ENCODE results near the gene FGF7. TPM values are rescaled to one million over a fixed set of nuclear protein-coding genes. Genes with fewer than 3 reads are reported as not detected.

Gene FGF7
- total and polyA plus RNA-seq, 2 donors (not counting 1 experiment from before 2014, with no cell fraction given) = 0.10 TPM; not detected in 1

- no peak overlapping the region for H2AFZ ChIP-seq (ENCODE audit: insufficient read depth, low read depth, low read length, poor library complexity, severe bottlenecking)
- no peaks in the 10 kb centered on the region for H3K9me3 ChIP-seq (ENCODE audit: control extremely low read depth in 1 of 3, control insufficient read depth in 2 of 3, insufficient read depth in 1 of 3, low read length in 2 of 3)
- H4K20me1 ChIP-seq (ENCODE audit: control insufficient read depth, insufficient read depth, low read length, poor library complexity, severe bottlenecking) = no peaks in the 10 kb centered on the region
- peaks cover 16% of the 10 kb centered on the region for H3K4me1 Mint-ChIP-seq
- POLR2A ChIA-PET = no interaction called here
- ATAC-seq (ENCODE audit: low read depth) (no peak), DNase-seq (no peak)
- peaks cover 0 to under 1% (median 0%) of the 10 kb centered on the region in 4 experiments for H3K27me3 ChIP-seq (replicated peaks in 1 of 4; ENCODE audit: control extremely low read depth in 1 of 4, control insufficient read depth in 3 of 4, insufficient read depth in 4 of 4, low read length in 3 of 4)
- H3K27ac Mint-ChIP-seq = no peak overlapping the region
- CTCF ChIA-PET = no interaction called here
- no CpG with 5 or more reads among the region's 1 CpG for WGBS (ENCODE audit: insufficient coverage)
- TF ChIP-seq CTCF (IDR thresholded peaks at IDR 0.05) (no peak), EZH2 (IDR thresholded peaks at IDR 0.05; ENCODE audit: borderline replicate concordance, insufficient read depth, low read depth, low read length, poor library complexity, severe bottlenecking) (no peak)
- no peak overlapping the region for H3K9ac ChIP-seq (ENCODE audit: low read length)
- no peaks in the 10 kb centered on the region for H3K9me3 Mint-ChIP-seq (ENCODE audit: insufficient read depth)
- no peak overlapping the region for H3K4me3 ChIP-seq (ENCODE audit: control extremely low read depth in 1 of 5, extremely low read depth in 1 of 5, insufficient read depth in 1 of 5, low read depth in 2 of 5, low read length in 4 of 5)
- no peak overlapping the region for H3K27ac ChIP-seq (ENCODE audit: low read length in 2 of 2)
- peaks cover 6 to 14% of the 10 kb centered on the region in 2 donors for H3K4me1 ChIP-seq (ENCODE audit: control insufficient read depth in 2 of 2, insufficient read depth in 2 of 2, low read length in 2 of 2)
- H3K79me2 ChIP-seq (ENCODE audit: control insufficient read depth, insufficient read depth, low read length) = no peaks in the 10 kb centered on the region
- no peak overlapping the region for H3K4me3 Mint-ChIP-seq
- H3K4me2 ChIP-seq (replicated peaks; ENCODE audit: low read depth, low read length, poor library complexity, severe bottlenecking) = no peak overlapping the region
- H3K27me3 Mint-ChIP-seq = peaks cover 4% of the 10 kb centered on the region
- H3K36me3 ChIP-seq (replicated peaks in 1 of 2; ENCODE audit: control extremely low read depth in 1 of 2, control insufficient read depth in 1 of 2, extremely low read depth in 1 of 2, insufficient read depth in 2 of 2, low read length in 1 of 2) = no peaks in the 10 kb centered on the region
- intact Hi-C loops (cut with micrococcal nuclease) = no loop called here
Measured at GRCh38 chr15:49435174-49435573, 12.1 kb downstream of the FGF7 start.

- POLR2A ChIA-PET = no interaction called here
- Histone ChIP-seq H3K36me3 (replicated peaks in 1 of 2; ENCODE audit: control extremely low read depth in 1 of 2, control insufficient read depth in 1 of 2, extremely low read depth in 1 of 2, insufficient read depth in 2 of 2, low read length in 1 of 2) (no peaks in the 10 kb centered on the region), H3K4me1 (ENCODE audit: control insufficient read depth in 2 of 2, insufficient read depth in 2 of 2, low read length in 2 of 2) (peaks cover 6 to 14% of the 10 kb centered on the region in 2 donors), H2AFZ (ENCODE audit: insufficient read depth, low read depth, low read length, poor library complexity, severe bottlenecking) (no peak overlapping the region), H3K27ac (ENCODE audit: low read length in 2 of 2) (no peak overlapping the region), H3K9me3 (ENCODE audit: control extremely low read depth in 1 of 3, control insufficient read depth in 2 of 3, insufficient read depth in 1 of 3, low read length in 2 of 3) (no peaks in the 10 kb centered on the region), H3K4me2 (replicated peaks; ENCODE audit: low read depth, low read length, poor library complexity, severe bottlenecking) (no peak overlapping the region), H3K27me3 (replicated peaks in 1 of 4; ENCODE audit: control extremely low read depth in 1 of 4, control insufficient read depth in 3 of 4, insufficient read depth in 4 of 4, low read length in 3 of 4) (no peaks in the 10 kb centered on the region), H3K79me2 (ENCODE audit: control insufficient read depth, insufficient read depth, low read length) (no peaks in the 10 kb centered on the region), H3K9ac (ENCODE audit: low read length) (no peak overlapping the region), H4K20me1 (ENCODE audit: control insufficient read depth, insufficient read depth, low read length, poor library complexity, severe bottlenecking) (no peaks in the 10 kb centered on the region), H3K4me3 (ENCODE audit: control extremely low read depth in 1 of 5, extremely low read depth in 1 of 5, insufficient read depth in 1 of 5, low read depth in 2 of 5, low read length in 4 of 5) (no peak overlapping the region)
- no peak for DNase-seq
- intact Hi-C loops (cut with micrococcal nuclease) = no loop called here
- no CpG with 5 or more reads among the region's 2 CpGs for WGBS (ENCODE audit: insufficient coverage)
- Mint-ChIP-seq H3K27ac (no peak overlapping the region), H3K9me3 (ENCODE audit: insufficient read depth) (no peaks in the 10 kb centered on the region), H3K4me1 (peaks cover 18% of the 10 kb centered on the region), H3K4me3 (no peak overlapping the region), H3K27me3 (no peaks in the 10 kb centered on the region)
- TF ChIP-seq CTCF (IDR thresholded peaks at IDR 0.05) = no peak
- TF ChIP-seq EZH2 (IDR thresholded peaks at IDR 0.05; ENCODE audit: borderline replicate concordance, insufficient read depth, low read depth, low read length, poor library complexity, severe bottlenecking) = no peak
- ATAC-seq (ENCODE audit: low read depth) = no peak
- CTCF ChIA-PET = no interaction called here
Measured at GRCh38 chr15:49436751-49437150, 13.7 kb downstream of the FGF7 start.
